Stimulated activated naive B cell treated with anti-CD40 and anti-IgM and Interleukin-4, amounts not matched to agents 10 μg/mL and 1 μg/mL and 100 μg/mL, for 72 hours (primary cell): ENCODE measurements around the gene C19orf53.

ENCODE experiments used
- ATAC-seq, 2 donors: fragments of 150-1000 bp; cut with Tn5 transposase; replicated peaks; 2 replicates each; pipeline ENCODE4 v1.10.0; 2021; ENCODE audit warnings: moderate library complexity in 1 of 2
- DNase-seq: peaks from one replicate; pipeline ENCODE4 v3.0.0; 2021
- H3K27ac Mint-ChIP-seq: one replicate; pipeline ENCODE4 v1.8.0; 2022; ENCODE audit warnings: mild to moderate bottlenecking, mixed read lengths
- H3K27me3 Mint-ChIP-seq, 2 donors: one replicate each; pipeline ENCODE4 v1.8.0; 2022; ENCODE audit warnings: mixed read lengths in 2 of 2
- H3K36me3 Mint-ChIP-seq, 2 donors: one replicate each; pipeline ENCODE4 v1.8.0; 2022; ENCODE audit warnings: mixed read lengths in 2 of 2, mild to moderate bottlenecking in 1 of 2
- H3K4me1 Mint-ChIP-seq, 2 donors: one replicate each; pipeline ENCODE4 v1.8.0; 2022; ENCODE audit warnings: mixed read lengths in 2 of 2, mild to moderate bottlenecking in 1 of 2
- H3K4me3 Mint-ChIP-seq, 2 donors: one replicate each; pipeline ENCODE4 v1.8.0; 2022; ENCODE audit warnings: mild to moderate bottlenecking in 2 of 2, mixed read lengths in 2 of 2, moderate library complexity in 1 of 2
- H3K9me3 Mint-ChIP-seq, 2 donors: one replicate each; pipeline ENCODE4 v1.8.0; 2022; ENCODE audit warnings: mixed read lengths in 2 of 2, mild to moderate bottlenecking in 1 of 2

Gene C19orf53

DNA sequence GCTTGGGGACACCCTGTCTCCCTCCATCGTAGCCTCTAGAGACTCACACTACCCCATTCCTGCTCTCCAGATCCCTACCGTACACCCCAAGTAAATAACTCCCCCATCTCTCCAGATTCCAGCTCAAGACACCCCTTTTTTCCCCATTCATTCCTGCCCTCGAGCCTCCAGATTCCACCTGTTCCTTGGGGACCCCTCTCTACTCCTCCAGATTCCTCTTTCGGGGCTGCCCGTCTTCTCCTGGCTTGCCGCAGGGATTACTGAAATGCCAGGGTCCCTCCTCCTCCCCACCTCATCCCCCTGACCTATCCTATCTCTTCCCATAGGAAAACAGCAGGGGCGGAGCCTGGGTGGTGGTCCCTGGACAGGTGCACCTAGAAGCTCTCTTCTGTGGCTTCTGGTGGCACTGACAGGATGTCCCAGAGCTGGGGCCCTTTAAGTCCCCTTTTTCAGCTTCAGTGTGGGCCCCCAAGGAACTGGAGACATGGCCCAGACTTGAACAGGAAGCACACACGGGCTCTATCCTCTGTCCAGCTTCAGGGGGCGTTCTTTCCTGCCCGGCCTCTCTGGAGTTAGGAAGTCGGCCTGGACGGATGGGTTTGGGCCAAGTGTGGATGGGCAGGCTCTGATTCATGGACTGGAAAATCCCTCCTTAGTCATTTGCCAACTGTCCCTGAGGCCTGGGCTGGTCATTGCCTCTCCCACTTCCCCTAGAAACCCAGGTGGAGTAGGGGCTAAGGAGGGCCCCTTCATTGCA, 22.2 kb downstream of the C19orf53 start:
- Mint-ChIP-seq H3K27me3 (no peaks in the 10 kb centered on the region), H3K9me3 (no peaks in the 10 kb centered on the region), H3K36me3 (peaks cover 10 to 12% of the 10 kb centered on the region in 2 donors), H3K4me1 (peaks cover 23 to 41% of the 10 kb centered on the region in 2 donors), H3K4me3 (peak overlapping the region; percentile 86 to 87), H3K27ac (peak overlapping the region; percentile 85)
- no peak for DNase-seq
- ATAC-seq: peak; percentile 17 to 27

DNA sequence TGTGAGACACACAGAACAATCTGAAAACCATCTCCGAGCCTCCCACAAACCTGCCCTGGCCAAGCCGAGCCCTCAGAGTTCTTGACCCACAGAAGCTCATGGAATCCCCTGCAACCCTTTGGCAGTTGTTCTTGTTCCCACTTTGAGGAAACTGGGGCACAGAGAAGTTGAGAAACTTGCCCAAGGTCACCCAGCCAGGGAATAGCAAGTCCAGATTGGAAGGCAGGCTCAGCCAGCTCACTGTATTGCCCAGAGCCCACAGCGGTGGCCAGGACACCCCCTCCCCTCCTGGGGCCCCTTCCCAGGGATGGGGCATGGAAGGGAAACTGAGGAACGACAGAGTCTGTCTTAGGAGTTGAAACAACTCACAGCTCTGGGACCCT, 22.8 kb downstream of the C19orf53 start:
- H3K4me3 Mint-ChIP-seq: peak overlapping the region; percentile 86 to 87
- no peak for ATAC-seq
- no peak for DNase-seq
- H3K9me3 Mint-ChIP-seq: no peaks in the 10 kb centered on the region
- H3K27ac Mint-ChIP-seq: no peak overlapping the region
- H3K27me3 Mint-ChIP-seq: no peaks in the 10 kb centered on the region
- peaks cover 23 to 41% of the 10 kb centered on the region in 2 donors for H3K4me1 Mint-ChIP-seq
- H3K36me3 Mint-ChIP-seq: peaks cover 10 to 12% of the 10 kb centered on the region in 2 donors

DNA sequence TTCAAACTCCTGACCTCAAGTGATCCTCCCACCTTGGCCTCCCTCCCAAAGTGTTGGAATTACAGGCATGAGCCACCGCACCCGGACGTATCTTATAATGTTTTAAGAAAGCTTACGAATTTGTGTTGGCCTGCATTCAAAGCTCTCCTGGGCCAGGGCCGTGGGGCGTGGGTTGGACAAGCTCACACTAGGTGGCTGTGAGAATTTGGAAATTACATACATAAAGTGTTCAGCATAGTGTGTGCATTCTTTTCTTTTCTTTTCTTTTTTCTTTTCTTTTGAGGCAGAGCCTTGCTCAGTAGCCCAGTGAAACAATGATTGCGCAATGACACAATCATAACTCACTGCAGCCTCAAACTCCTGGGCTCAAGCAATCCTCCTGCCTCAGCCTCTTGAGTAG, 23.6 kb downstream of the C19orf53 start:
- no peak for DNase-seq
- no peaks in the 10 kb centered on the region for H3K9me3 Mint-ChIP-seq
- no peaks in the 10 kb centered on the region for H3K27me3 Mint-ChIP-seq
- H3K4me3 Mint-ChIP-seq: no peak overlapping the region
- H3K4me1 Mint-ChIP-seq: peaks cover 23 to 41% of the 10 kb centered on the region in 2 donors
- H3K36me3 Mint-ChIP-seq: peaks cover 13 to 15% of the 10 kb centered on the region in 2 donors
- no peak overlapping the region for H3K27ac Mint-ChIP-seq
- no peak for ATAC-seq

DNA sequence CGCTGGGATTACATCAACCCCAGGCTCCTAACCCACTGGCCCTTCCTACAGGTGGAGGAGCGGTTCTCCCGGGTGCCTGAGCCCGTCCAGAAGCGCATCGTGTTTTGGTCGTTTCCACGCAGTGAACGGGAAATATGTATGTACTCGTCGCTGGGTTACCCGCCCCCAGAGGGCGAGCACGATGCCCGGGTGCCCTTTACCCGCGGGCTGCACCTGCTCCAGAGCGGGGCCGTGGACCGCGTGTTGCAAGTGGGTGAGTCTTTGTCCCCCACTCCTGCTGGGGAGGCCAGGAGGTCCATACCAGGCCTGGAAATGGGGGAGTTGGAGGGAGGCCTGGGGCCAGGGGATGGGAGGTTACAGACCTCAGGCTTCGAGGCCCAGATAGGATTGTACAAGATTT, 25.4 kb downstream of the C19orf53 start:
- no peaks in the 10 kb centered on the region for H3K27me3 Mint-ChIP-seq
- H3K36me3 Mint-ChIP-seq: peaks cover 13 to 15% of the 10 kb centered on the region in 2 donors
- no peak overlapping the region for H3K4me3 Mint-ChIP-seq
- H3K4me1 Mint-ChIP-seq: peaks cover 17 to 28% of the 10 kb centered on the region in 2 donors
- no peak overlapping the region for H3K27ac Mint-ChIP-seq
- no peaks in the 10 kb centered on the region for H3K9me3 Mint-ChIP-seq
- DNase-seq: no peak
- no peak for ATAC-seq

DNA sequence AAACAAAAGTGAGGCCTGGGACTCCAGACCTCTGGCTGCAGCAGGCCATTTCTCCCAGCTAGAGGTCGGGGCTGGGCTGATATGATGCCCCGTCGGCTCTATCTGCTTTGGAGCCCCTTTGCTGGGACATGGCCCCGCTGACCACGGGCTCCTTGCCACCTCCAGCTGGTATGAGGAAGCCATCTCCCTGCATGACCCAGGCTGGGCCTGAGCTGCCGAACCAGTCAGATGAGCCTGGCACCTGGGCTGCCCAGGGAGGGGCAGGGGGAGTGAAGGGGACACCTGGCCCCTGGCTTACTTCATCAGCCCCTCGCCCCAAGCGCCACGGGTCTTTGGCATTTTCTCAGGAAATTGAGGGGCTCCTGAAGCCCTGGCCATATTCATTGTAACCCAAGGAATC, 28.8 kb downstream of the C19orf53 start:
- Mint-ChIP-seq H3K4me3 (no peak overlapping the region), H3K9me3 (no peaks in the 10 kb centered on the region), H3K36me3 (peaks cover 21 to 23% of the 10 kb centered on the region in 2 donors), H3K4me1 (peaks cover 0 to 2% of the 10 kb centered on the region in 2 donors), H3K27ac (no peak overlapping the region), H3K27me3 (no peaks in the 10 kb centered on the region)
- ATAC-seq (no peak), DNase-seq (no peak)

DNA sequence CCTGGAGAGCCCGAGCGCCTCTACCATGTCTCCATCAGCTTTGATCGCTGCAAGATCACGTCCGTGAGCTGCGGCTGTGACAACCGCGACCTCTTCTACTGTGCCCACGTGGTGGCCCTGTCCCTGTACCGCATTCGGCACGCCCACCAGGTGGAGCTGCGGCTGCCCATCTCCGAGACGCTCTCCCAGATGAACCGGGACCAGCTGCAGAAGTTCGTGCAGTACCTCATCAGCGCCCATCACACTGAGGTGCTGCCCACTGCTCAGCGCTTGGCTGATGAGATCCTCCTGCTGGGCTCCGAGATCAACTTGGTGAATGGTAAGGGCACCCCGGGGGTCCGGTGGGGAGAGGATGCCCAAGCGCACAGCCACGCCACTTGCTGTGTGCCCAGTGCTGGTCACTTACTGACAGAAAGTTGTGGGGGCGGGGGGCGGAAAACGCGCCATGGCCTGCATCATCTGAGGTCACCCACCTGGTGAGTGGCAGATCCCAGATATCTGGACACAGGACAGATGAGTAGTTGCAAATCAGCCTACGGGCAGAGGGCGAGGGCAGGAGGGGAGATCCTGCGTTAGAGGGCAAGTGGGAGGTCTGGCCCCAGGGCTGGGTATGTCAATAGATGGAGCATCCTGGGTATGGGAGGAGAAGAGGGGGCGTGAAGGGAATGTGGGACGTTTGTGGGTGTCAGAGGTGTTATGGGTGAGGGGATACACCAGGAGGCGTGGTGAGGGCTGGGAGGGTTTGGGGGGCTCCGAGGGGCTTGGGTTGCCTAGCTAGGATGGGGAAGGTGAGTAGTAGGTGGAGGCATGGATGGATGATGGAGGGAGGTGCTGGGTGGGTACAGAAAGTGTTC, 30.8 kb downstream of the C19orf53 start:
- Mint-ChIP-seq H3K9me3 (no peaks in the 10 kb centered on the region), H3K4me3 (no peak overlapping the region)
- no peak for DNase-seq

DNA sequence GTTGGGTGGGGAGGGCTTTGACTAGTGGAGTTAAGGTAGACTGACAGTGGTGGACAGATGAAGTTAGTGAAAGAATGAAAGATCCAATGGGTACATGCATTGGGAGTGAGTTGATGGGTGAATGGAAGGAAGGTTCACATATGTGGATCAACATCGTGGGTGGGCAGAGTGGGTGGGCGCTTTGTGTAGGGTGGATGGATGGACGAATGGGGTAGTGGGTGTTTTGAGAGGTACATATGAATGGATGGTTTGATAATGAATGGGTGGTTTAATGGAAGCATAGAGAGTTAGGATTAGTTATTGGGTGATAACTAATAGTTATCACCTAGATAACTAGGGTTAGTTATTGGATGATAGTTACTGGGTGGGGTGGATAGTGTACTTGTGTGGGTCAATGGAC, 32.5 kb downstream of the C19orf53 start:
- no peak for DNase-seq
- H3K36me3 Mint-ChIP-seq: peaks cover 11 to 17% of the 10 kb centered on the region in 2 donors
- no peak overlapping the region for H3K4me3 Mint-ChIP-seq
- H3K27me3 Mint-ChIP-seq: no peaks in the 10 kb centered on the region
- no peaks in the 10 kb centered on the region for H3K9me3 Mint-ChIP-seq
- ATAC-seq: no peak
- peaks cover 0 to 1% of the 10 kb centered on the region in 2 donors for H3K4me1 Mint-ChIP-seq
- H3K27ac Mint-ChIP-seq: no peak overlapping the region

More for the DNA sequence above, 30.8 kb downstream of the C19orf53 start:
- Mint-ChIP-seq H3K27ac (no peak overlapping the region), H3K27me3 (no peaks in the 10 kb centered on the region), H3K4me1 (peaks cover 0 to 1% of the 10 kb centered on the region in 2 donors), H3K36me3 (peaks cover 21 to 23% of the 10 kb centered on the region in 2 donors)
- no peak for ATAC-seq

DNA sequence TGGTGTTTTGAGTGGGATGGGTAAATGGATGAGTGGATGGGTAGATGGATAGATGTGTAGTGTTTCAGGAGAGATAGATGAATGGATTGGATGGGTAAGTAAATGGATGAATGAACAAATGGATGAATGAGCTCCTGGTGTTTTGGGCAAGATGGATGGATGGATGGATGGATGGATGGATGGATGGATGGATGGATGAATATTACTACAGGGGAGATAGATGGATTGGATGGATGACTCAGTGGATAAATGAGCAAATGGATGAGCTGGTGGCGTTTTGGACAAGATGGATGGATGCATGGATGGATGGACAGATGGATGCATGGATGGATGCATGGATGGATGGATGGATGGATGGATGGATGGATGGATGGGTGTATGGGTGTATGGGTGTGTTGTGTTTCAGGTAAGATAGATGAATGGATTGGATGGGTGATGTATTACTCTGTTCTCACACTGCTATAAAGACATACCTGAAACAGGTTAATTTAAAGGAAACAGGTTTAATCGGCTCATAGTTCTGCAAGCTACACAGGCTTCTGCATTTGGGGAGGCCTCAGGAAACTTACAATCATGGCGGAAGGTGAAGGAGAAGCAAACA, 33.3 kb downstream of the C19orf53 start:
- ATAC-seq (no peak), DNase-seq (no peak)
- Mint-ChIP-seq H3K36me3 (peaks cover 11 to 17% of the 10 kb centered on the region in 2 donors), H3K27ac (no peak overlapping the region), H3K27me3 (no peaks in the 10 kb centered on the region), H3K9me3 (no peaks in the 10 kb centered on the region), H3K4me3 (no peak overlapping the region), H3K4me1 (peaks cover 0 to 1% of the 10 kb centered on the region in 2 donors)

DNA sequence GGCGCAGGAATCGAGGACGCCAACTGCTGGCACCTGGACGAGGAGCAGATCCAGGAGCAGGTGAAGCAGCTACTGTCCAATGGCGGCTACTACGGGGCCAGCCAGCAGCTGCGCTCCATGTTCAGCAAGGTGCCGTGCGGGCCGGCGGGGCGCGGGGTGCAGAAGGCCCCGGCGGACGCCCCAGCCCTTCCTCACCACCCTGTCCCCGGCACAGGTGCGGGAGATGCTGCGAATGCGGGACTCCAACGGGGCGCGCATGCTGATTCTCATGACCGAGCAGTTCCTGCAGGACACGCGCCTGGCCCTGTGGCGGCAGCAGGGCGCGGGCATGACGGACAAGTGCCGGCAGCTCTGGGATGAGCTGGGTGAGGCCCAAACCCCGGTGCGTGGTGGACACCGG, 34.6 kb downstream of the C19orf53 start:
- Mint-ChIP-seq H3K4me1 (peaks cover 0 to 1% of the 10 kb centered on the region in 2 donors), H3K9me3 (peaks cover 0 to 3% of the 10 kb centered on the region in 2 donors), H3K36me3 (peaks cover 19 to 22% of the 10 kb centered on the region in 2 donors), H3K4me3 (no peak overlapping the region), H3K27ac (no peak overlapping the region), H3K27me3 (no peaks in the 10 kb centered on the region)
- ATAC-seq (no peak), DNase-seq (no peak)

DNA sequence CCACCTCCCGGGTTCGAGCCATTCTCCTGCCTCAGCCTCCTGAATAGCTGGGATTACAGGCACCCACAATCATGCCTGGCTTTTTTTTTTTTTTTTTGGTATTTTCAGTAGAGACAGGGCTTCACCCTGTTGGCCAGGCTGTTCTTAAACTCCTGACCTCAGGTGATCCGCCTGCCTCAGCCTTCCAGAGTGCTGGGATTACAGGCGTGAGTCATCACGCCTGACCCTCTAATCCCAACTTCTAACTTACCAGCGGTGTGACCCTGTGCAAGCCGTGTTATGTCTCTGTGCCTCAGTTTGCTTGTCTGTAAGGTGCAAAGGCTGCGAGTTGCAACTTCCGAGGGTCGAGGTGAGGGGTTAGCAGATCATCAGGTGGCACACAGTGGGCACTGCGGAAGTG, 38.3 kb downstream of the C19orf53 start:
- Mint-ChIP-seq H3K4me3 (no peak overlapping the region), H3K27me3 (no peaks in the 10 kb centered on the region), H3K9me3 (peaks cover 0 to 3% of the 10 kb centered on the region in 2 donors), H3K4me1 (peaks cover 0 to 1% of the 10 kb centered on the region in 2 donors), H3K36me3 (peaks cover 21 to 26% of the 10 kb centered on the region in 2 donors), H3K27ac (no peak overlapping the region)
- ATAC-seq (no peak), DNase-seq (no peak)

DNA sequence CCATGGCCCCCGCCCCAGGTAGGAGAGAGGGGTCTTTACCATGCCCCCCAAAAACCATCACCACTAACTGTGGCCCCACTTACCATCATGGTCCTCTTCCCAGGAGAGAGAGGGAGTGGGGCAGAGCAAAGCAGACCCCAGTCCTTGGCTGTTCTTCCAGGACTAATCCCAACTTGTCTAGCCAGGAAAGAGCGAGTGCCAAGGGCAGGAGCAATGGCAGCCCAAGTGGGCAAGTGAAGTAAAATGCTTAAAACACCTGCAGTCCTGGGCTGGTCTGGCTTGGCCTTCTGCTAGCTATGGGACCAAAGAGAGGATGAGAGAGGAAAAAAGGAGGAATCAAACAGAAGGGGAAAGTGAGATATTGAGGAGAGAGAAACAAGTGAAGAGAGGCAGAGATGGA, 38.9 kb downstream of the C19orf53 start:
- no peak overlapping the region for H3K4me3 Mint-ChIP-seq
- no peak overlapping the region for H3K27ac Mint-ChIP-seq
- H3K27me3 Mint-ChIP-seq: no peaks in the 10 kb centered on the region
- DNase-seq: no peak
- H3K4me1 Mint-ChIP-seq: peaks cover 0 to 1% of the 10 kb centered on the region in 2 donors
- H3K9me3 Mint-ChIP-seq: peaks cover 0 to 3% of the 10 kb centered on the region in 2 donors
- ATAC-seq: no peak
- peaks cover 25 to 29% of the 10 kb centered on the region in 2 donors for H3K36me3 Mint-ChIP-seq

DNA sequence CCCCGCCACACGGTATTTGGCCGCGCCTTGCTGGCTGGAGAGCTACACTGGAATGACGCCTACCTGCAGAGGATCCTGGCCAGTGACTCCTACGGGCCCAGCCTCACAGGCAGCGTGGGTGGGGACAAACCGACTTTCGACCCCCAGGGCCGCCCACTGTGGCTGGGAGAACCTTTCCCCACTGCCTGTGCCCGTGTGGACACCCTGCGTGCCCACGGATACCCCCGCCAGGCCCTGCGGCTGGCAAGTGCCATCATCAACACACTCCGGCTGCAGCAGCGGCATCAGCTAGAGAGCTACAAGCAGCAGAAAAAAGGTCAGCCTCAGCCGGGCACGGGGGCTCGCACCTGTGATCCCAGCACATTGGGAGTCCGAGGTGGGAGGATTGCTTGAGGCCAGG, 40.3 kb downstream of the C19orf53 start:
- H3K9me3 Mint-ChIP-seq: peaks cover 0 to 3% of the 10 kb centered on the region in 2 donors
- no peak for DNase-seq

DNA sequence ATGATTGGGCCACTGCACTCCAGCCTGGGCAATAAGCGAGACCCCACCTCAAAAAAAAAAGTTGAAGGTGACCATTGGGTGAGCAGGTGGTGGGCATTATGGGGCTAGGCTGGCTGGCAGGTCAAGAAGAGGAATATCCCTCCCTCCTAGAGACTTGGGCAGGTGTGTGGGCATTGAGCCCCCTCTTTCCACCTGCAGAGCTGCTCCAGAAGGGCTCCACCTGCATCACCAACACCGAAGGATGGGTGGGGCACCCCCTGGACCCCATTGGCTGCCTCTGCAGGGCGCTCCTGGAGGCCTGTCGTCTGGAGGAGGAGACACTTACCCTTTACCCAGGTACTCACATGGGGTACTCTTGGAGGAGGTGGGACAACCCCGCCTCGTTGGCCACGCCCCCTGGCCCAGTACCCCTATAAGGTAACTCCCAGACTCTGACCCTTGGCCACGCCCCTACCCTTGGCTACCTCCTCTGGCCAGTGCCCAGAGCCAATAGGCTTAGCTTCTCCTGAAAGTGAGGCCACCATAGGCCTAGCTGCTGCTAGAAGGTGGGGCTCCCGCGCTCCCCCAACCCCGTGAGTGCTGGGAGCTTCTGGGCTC, 42.9 kb downstream of the C19orf53 start:
- peaks cover 0 to 3% of the 10 kb centered on the region in 2 donors for H3K9me3 Mint-ChIP-seq

More for the DNA sequence above, 40.3 kb downstream of the C19orf53 start:
- Mint-ChIP-seq H3K27ac (no peak overlapping the region), H3K4me3 (no peak overlapping the region), H3K27me3 (no peaks in the 10 kb centered on the region), H3K4me1 (peaks cover 0 to 1% of the 10 kb centered on the region in 2 donors), H3K36me3 (peaks cover 27 to 32% of the 10 kb centered on the region in 2 donors)
- ATAC-seq: no peak

More for the DNA sequence above, 42.9 kb downstream of the C19orf53 start:
- DNase-seq: no peak
- H3K27me3 Mint-ChIP-seq: no peaks in the 10 kb centered on the region
- H3K36me3 Mint-ChIP-seq: peaks cover 26 to 42% of the 10 kb centered on the region in 2 donors
- H3K27ac Mint-ChIP-seq: no peak overlapping the region
- peak; percentile 64 to 76 for ATAC-seq
- peak overlapping the region in 1 of 2 donors; percentile 4 for H3K4me3 Mint-ChIP-seq
- no peaks in the 10 kb centered on the region for H3K4me1 Mint-ChIP-seq
